Amygdala (tissue), 56 donors: ENCODE results near the gene UBASH3B.
A peak's percentile ranks its signal among the peaks of the same experiment; 100 is the strongest.

Experiments
- DNase-seq, 56 donors: peaks; one replicate each; lab custom pipeline; 2025; lab: John Stamatoyannopoulos, UW

The UBASH3B gene

GRCh38 chr11:122747351-122747781 is 91.8 kb downstream of the UBASH3B start:
- DNase-seq: no peak

- peak in 17 of 56 donors; percentile 16 to 67 (median 30) for DNase-seq
Measured at GRCh38 chr11:122749005-122749687, 93.6 kb downstream of the UBASH3B start.

GRCh38 chr11:122750049-122750448 is 94.5 kb downstream of the UBASH3B start:
- no peak for DNase-seq

DNA sequence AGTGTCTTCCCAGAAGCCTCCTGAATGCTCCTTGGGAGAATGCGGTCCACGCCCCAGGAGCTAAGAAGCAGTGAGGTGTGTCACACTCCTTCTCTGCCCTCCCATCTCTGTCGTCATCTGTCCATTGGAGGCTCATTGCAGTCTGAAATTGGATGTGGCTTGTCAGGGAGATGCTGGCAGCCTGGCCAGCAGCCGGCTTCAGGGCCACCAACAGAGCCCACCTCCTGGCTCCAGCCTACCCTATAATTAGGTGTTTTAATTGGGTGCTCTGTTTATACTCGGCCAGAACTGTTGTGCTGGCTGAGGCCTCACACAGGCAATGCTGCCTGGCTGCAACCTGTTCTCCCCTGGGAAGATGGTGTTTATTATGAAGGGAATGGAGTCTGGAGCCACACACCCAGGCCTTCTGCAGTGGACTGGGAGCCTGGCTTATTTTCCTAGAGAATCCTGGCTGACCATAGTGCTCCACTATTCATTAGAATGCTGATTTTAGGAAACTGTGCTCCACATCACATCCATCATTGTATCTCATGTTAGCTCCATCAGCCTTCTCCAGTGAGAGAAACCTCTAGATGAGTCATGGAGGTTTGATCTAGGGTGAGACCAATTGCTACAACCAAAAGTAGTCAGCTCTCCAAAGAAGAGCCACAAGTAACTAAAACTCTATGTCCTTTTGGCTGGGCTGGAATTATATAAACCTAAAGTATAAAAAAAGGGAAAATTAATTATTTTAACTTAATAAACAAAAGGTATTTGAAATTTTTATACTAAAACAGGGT is 96.0 kb downstream of the UBASH3B start:
- no peak for DNase-seq

GRCh38 chr11:122754028-122754427 is 98.5 kb downstream of the UBASH3B start:
- no peak for DNase-seq

- no peak for DNase-seq
Measured at GRCh38 chr11:122754553-122755322, 99.2 kb downstream of the UBASH3B start.

DNA sequence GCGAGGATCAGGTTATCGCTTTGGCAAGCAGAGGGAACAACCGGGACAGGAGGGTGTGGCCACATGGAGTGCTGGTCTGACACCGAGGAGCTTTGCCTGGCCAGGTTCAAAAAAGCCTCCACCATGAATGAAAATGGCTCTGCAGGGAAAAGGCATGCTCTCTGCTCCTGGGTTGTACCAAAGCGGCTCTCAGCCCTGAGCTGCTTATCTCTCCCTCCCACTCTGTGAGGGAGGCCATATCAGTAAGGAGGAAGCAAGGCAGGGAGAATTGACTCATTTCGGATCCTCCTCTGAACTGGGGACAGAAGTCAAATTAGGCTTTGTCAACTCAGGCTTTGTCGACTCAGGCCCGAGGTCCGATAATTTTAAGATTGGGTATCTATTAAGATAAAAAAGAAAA is 99.9 kb downstream of the UBASH3B start:
- no peak for DNase-seq

DNA sequence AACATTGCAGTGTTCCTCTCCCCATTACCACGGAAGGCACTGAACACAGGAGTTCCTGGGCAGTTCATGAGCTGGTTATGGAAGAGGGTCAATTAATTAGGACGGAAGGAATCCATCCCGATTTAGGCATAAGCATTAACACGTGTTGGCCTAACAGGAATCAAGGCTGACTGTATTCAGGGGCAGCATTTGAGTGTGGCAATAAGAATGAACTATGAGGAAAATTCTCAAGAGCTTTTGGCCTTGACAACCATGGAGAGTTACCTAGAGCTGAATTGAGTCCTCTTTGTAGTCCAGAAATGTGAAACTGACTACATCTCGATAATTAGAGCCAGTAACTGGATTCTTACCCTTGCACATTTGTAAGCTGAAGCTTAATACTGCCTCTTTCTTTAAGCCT is 100.4 kb downstream of the UBASH3B start:
- DNase-seq: no peak

- DNase-seq: peak in 7 of 56 donors; percentile 7 to 55 (median 17)
Measured at GRCh38 chr11:122756417-122756816, 100.9 kb downstream of the UBASH3B start.

DNA sequence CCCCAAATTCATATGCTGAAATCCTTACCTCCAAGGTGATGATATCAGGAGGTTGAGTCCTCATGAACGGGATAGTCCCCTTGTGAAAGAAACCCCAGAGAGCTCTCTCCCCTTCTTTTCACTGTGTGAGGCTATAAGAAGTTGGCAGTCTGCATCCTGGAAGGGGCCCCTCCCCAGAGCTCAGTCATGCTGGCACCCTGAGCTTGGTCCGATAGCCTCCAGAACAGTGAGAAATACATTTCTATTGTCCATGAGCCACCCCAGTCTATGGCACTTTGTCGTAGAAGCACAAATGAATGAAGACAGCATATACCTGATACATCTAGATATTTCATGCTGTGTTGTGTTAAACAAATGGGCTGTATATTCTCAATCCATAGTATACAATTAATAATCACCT is 101.7 kb downstream of the UBASH3B start:
- DNase-seq: no peak

DNA sequence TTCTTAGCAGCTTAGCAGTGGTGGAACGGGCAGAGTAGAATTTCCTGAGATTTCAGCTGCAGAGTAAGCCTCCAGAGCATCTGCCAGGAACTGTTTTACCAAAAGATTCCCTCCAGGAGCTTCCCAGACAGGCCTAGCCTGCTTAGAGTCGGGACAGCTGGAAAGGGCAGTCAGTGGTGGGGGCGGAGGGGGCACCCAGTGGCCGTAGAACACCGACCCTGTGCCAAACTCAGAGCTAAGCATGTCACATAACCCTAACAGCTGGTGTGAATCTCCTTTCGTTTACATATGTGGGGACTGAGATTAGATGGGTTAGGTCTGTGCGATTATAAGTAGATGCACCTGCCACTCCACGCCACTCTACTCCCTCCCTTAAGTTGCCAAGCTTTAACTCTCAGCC is 102.8 kb downstream of the UBASH3B start:
- DNase-seq: no peak

- DNase-seq: no peak
Measured at GRCh38 chr11:122758974-122759373, 103.5 kb downstream of the UBASH3B start.

- no peak for DNase-seq
Measured at GRCh38 chr11:122763108-122763507, 107.6 kb downstream of the UBASH3B start.

GRCh38 chr11:122764371-122765090 is 109.0 kb downstream of the UBASH3B start:
- no peak for DNase-seq

- DNase-seq: no peak
Measured at GRCh38 chr11:122765487-122766131, 110.1 kb downstream of the UBASH3B start.

DNA sequence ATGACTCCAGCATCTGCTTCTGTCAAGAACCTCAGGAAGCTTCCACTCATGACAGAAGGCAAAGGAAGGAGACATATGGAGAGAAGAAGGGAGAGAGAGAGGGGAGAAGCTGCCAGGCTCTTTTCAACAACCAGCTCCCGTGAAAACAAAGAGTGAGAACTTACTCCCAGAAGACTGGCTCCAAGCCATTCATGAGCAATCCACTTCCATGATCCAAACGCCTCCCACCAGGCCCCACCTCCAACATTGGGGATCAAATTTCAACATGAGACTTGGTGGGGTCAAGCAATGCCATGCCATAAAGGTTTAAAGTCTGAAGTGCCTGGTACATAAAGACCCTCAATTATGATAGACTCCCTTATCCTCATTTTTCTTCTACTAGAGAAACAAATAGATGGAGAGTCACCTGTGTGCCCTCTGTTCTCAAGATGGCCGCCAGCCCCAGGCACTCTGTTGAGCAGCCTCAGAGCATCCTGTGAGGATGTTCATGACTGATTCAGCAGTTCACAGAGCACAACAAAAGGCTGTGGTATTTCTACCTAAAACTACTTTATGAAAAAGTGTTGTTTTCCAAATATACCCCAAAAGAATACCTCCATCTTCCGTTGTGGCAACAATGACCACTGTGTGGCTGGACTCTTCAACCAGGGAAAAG is 113.7 kb downstream of the UBASH3B start:
- no peak for DNase-seq

- no peak for DNase-seq
Measured at GRCh38 chr11:122772945-122773344, 117.4 kb downstream of the UBASH3B start.

DNA sequence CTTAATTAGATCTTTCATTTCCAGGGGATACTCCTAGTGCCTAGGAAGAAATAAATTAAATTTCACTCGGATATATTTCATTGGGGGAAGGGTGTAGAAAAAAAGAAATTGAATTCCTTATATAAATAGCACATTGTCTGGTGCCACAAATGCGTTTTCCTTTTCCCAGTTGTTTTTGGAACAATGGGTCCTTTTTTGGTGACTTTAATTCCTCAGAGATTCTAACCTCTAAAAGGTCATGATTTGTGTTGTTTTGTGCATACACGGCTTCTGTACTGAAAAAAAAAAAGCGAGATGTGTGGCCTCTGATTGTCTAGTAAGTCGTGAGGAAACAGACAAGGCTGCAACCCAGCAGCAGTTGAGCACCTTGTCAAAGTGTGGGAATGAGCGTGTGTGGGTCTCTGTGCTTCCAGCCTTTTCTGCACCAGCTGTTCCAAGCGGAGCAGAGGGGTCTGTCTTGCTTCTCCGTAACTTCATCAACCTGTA is 118.3 kb downstream of the UBASH3B start:
- DNase-seq: no peak

DNA sequence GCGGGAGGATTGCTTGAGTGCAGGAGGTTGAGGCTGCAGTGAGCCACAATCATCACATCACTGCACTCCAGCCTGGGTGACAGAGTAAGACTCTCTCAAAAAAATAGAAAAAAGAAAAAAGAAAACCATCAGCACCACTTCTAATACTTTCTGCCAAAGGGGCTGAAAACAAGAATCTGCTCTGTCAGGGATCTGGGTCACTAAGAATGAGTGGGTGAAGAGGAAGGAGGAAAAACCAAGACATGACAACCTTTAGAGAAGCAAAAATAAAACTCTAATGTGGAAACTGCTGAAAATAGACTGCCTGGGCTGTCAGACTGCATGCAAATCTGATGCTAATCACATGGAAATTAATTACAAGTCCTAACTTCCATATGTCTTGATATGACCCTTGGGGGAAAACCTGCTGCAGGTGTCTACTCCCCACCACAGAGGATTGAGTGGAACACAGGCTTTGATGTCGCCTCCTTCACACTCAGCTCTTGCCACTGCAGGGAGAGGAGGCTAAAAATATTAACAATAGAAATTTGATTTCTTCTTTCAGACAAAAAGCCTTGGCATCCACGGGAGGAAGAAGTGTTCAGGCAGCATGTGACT is 120.3 kb downstream of the UBASH3B start:
- DNase-seq: no peak
